ENCODE measurements around the gene SGSM1.

The SGSM1 gene

GRCh38 chr22:24954114-24954463 is 148.1 kb downstream of the SGSM1 start:
- DNase-seq: no peak

- DNase-seq: no peak
Measured at GRCh38 chr22:24954856-24955255, 148.8 kb downstream of the SGSM1 start.

GRCh38 chr22:24957043-24957442 is 151.0 kb downstream of the SGSM1 start:
- no peak for DNase-seq

GRCh38 chr22:24961217-24961844 is 155.3 kb downstream of the SGSM1 start:
- no peak for DNase-seq

GRCh38 chr22:24962094-24962493 is 156.1 kb downstream of the SGSM1 start:
- no peak for DNase-seq

- DNase-seq: no peak
Measured at GRCh38 chr22:24962835-24963234, 156.8 kb downstream of the SGSM1 start.

GRCh38 chr22:24964441-24964840 is 158.4 kb downstream of the SGSM1 start:
- no peak for DNase-seq

- DNase-seq: no peak
Measured at GRCh38 chr22:24965822-24966626, 160.0 kb downstream of the SGSM1 start.

- DNase-seq: no peak
Measured at GRCh38 chr22:24968066-24968561, 162.1 kb downstream of the SGSM1 start.

- no peak for DNase-seq
Measured at GRCh38 chr22:24969560-24970301, 163.7 kb downstream of the SGSM1 start.

GRCh38 chr22:24972369-24972768 is 166.4 kb downstream of the SGSM1 start:
- no peak for DNase-seq

GRCh38 chr22:24973872-24974271 is 167.9 kb downstream of the SGSM1 start:
- no peak for DNase-seq

GRCh38 chr22:24975125-24975640 is 169.2 kb downstream of the SGSM1 start:
- no peak for DNase-seq

GRCh38 chr22:24975813-24976341 is 169.9 kb downstream of the SGSM1 start:
- no peak for DNase-seq

GRCh38 chr22:24976442-24977218 is 170.6 kb downstream of the SGSM1 start:
- DNase-seq: no peak
